ENCODE measurements around the gene TNFRSF8. TPM values are rescaled to one million over a fixed set of nuclear protein-coding genes. Genes with fewer than 3 reads are reported as not detected.

Gene TNFRSF8
- total and polyA plus RNA-seq, 2 of the 13 experiments (the other 11 are each of a cell fraction or from before 2014, with no cell fraction given): not detected

DNA sequence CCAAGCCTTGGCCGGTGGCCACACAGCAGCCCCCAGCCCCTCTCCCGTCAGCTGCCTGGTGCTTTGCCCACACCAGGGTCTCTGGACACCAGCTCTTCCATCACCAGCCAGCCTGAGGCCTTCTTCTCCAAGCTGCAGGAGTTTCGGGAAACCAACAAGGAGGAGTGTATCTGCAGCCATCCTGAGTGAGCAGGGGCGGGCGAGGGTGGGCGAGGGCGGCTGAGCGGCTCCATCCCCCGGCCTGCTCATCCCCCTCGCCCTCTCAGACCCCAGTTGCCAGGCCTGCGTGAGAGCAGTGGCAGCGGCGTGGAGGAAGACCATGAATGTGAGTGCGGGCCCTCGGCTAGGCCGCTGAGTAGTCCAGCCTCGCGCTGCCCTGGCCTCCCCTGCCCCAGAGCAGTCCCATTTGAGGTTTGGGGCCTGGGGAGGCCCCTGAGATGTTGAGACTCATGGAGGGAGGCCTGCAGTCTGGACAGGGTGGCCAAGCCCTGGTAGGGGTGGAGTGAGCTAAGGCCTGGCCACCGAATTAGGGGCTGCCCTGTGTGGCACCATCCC, 34.1 kb upstream of the TNFRSF8 start:
- BruUV-seq (replicated peaks): no TSS peak
- FAIRE-seq: no peak
- ChIA-PET CTCF (ENCODE audit: low intra/inter-chr PET ratio, low total read pairs) (no interaction called here), POLR2A (interaction anchor here (2.0 kb wide), 1 partner anchor 10 kb away, joined by 5 read pairs; the partner anchor contains the start of gene MIIP)
- H4K20me1 ChIP-seq (ENCODE audit: insufficient read depth, low read length): no peaks in the 10 kb centered on the region
- no peak for TF ChIP-seq MBD4 (IDR thresholded peaks at IDR 0.05; ENCODE audit: borderline replicate concordance, low read length)
- 0 out of 2 replicates have a peak, but pooled peaks have one; percentile 30 for TF ChIP-seq RBFOX2 (IDR thresholded peaks at IDR 0.05; ENCODE audit: low read depth, low read length)
- TF ChIP-seq AGO2 (optimal IDR thresholded peaks at IDR 0.05; ENCODE audit: low read depth, low read length): peak; percentile 32
- no peak for TF ChIP-seq SATB2 (CRISPR knock-in tag; IDR thresholded peaks at IDR 0.05)
- no peak for TF ChIP-seq ZSCAN12 (CRISPR knock-in tag; IDR thresholded peaks at IDR 0.05)
- no peak for TF ChIP-seq SKIL (CRISPR knock-in tag; IDR thresholded peaks at IDR 0.05; ENCODE audit: borderline replicate concordance)
- TF ChIP-seq BHLHE40 (IDR thresholded peaks at IDR 0.05; ENCODE audit: low read length): no peak
- no peak for TF ChIP-seq ZNF451 (CRISPR knock-in tag; IDR thresholded peaks at IDR 0.05)
- no peak for TF ChIP-seq ZNF724P (CRISPR knock-in tag; IDR thresholded peaks at IDR 0.05; ENCODE audit: borderline replicate concordance)
- no peak for ATAC-seq
- H3K4me2 ChIP-seq (ENCODE audit: low read depth, low read length): no peak overlapping the region
- intact Hi-C loops (cut with micrococcal nuclease; ENCODE audit: unreplicated experiment) (no loop called here), in situ Hi-C loops (cut with HindIII; ENCODE audit: extremely low pct_ligation_motif_present, low pct_unique_long_range_greater_than_20kb) (no loop called here)
- H3K27me3 ChIP-seq (ENCODE audit: control insufficient read depth in 1 of 2, insufficient read depth in 2 of 2, low read length in 2 of 2): no peaks in the 10 kb centered on the region
- peaks cover under 1% of the 10 kb centered on the region for H3K79me2 ChIP-seq (ENCODE audit: insufficient read depth, low read length)
- no peak overlapping the region for H3K9ac ChIP-seq (ENCODE audit: insufficient read depth, low read depth, low read length)
- no peak overlapping the region for H3K4me3 ChIP-seq (replicated peaks in 1 of 3; ENCODE audit: insufficient read depth in 1 of 3, low read depth in 2 of 3, low read length in 3 of 3)
- no peak overlapping the region for H3K27ac ChIP-seq (ENCODE audit: extremely low read length, insufficient read depth, low read length)
- H3K9me3 ChIP-seq (ENCODE audit: low read length): no peaks in the 10 kb centered on the region
- DNase-seq (ENCODE audit: low spot score): no peak
- WGBS (ENCODE audit: low lambda C conversion rate): 93% methylated on average over 3 of the region's 19 CpGs
- H3K36me3 ChIP-seq (replicated peaks in 1 of 2; ENCODE audit: control insufficient read depth in 1 of 2, insufficient read depth in 2 of 2, low read length in 2 of 2): peaks cover 17 to 37% of the 10 kb centered on the region in 2 experiments
- no peak overlapping the region for H2AFZ ChIP-seq (ENCODE audit: low read length)
- H3K4me1 ChIP-seq (ENCODE audit: insufficient read depth, low read length): peaks cover 7% of the 10 kb centered on the region
